Measurements from ENCODE around the gene FGD3. TPM values are rescaled to one million over a fixed set of nuclear protein-coding genes. Genes with fewer than 3 reads are reported as not detected.

Gene FGD3
- total RNA-seq, 4 donors from 2014 or later: 4.3 to 5.1 (median 4.9) TPM

DNA sequence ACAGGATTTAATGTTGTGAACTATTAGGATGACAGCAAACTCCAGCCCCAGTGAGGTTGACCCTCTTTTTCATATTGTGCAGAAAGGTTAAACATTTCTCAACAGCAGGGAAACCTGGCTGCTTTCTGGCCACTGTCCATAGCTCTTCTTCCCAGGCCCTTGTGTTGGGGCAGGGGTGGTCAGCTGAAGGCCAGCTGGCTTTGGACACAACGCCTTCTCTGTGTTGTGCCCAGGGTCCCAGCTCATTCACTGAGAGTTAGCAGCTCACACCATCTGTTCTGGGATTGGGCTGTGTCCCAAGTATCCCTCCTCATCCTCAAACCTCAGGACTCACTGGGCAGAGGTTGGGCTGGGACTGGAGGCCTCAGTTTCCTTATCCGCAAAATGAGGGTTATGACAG lies 1.3 kb downstream of the FGD3 start:
- Histone ChIP-seq H3K36me3 (no peaks in the 10 kb centered on the region), H3K4me3 (no peak overlapping the region), H3K9me3 (no peaks in the 10 kb centered on the region), H3K27me3 (peaks cover 0 to 48% (median 6%) of the 10 kb centered on the region in 4 donors), H3K27ac (replicated peaks in 1 of 4) (no peak overlapping the region), H3K4me1 (peaks cover 10 to 14% (median 12%) of the 10 kb centered on the region in 4 donors)
- intact Hi-C loops (cut with DNase I): no loop called here
- 88% methylated on average over 2 of the region's 2 CpGs for WGBS
- no peak for TF ChIP-seq EP300 (IDR thresholded peaks at IDR 0.05)
- TF ChIP-seq POLR2A (IDR thresholded peaks at IDR 0.05; ENCODE audit: low read depth): no peak
- TF ChIP-seq, protein P1, sequence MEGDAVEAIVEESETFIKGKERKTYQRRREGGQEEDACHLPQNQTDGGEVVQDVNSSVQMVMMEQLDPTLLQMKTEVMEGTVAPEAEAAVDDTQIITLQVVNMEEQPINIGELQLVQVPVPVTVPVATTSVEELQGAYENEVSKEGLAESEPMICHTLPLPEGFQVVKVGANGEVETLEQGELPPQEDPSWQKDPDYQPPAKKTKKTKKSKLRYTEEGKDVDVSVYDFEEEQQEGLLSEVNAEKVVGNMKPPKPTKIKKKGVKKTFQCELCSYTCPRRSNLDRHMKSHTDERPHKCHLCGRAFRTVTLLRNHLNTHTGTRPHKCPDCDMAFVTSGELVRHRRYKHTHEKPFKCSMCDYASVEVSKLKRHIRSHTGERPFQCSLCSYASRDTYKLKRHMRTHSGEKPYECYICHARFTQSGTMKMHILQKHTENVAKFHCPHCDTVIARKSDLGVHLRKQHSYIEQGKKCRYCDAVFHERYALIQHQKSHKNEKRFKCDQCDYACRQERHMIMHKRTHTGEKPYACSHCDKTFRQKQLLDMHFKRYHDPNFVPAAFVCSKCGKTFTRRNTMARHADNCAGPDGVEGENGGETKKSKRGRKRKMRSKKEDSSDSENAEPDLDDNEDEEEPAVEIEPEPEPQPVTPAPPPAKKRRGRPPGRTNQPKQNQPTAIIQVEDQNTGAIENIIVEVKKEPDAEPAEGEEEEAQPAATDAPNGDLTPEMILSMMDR (IDR thresholded peaks at IDR 0.05): no peak
- TF ChIP-seq POLR2AphosphoS5 (IDR thresholded peaks at IDR 0.05): no peak
- DNase-seq (ENCODE audit: extremely low spot score): no peak

DNA sequence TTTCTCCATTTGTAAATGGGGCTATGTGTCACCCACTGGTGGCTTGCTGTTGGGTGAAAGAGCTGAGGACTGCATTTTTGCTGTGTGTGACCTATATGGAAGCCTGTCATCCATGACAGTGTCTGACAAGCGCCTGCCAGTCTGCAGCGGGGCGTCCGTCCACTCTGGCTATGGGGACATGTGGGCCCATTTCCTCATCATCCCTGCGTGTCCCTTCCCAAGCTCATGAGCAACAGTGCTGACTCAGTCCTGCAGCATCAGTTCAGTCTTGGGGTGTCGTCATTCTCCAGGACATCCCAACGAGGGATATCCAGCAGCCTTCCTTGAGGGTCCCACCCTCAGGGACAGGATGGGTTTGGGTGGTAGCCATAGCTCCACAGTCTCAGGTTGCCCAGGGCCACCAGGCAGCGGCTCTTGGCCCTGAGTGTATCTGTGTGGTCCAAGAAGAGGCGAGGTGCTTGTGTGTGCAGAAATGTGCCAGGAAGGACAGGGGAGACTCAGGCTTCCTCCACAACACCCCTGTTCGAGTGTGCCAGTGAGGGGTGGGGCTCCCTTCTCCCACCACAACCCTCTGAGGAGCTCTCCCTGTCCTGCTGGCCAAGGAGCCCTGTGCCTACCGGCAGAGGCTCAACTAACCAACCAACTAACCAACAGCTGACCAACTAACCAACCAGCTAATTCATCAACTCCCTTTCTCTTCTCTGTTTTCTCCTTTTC lies 2.1 kb downstream of the FGD3 start:
- H3K4me3 ChIP-seq: no peak overlapping the region
- DNase-seq (ENCODE audit: extremely low spot score): no peak
- TF ChIP-seq, protein P1 (IDR thresholded peaks at IDR 0.05): no peak
- TF ChIP-seq EP300 (IDR thresholded peaks at IDR 0.05) (no peak), POLR2A (IDR thresholded peaks at IDR 0.05; ENCODE audit: low read depth) (no peak), POLR2AphosphoS5 (IDR thresholded peaks at IDR 0.05) (no peak)
- 89% methylated on average over 6 of the region's 11 CpGs for WGBS
- no peak overlapping the region for H3K27ac ChIP-seq (replicated peaks in 1 of 4)
- intact Hi-C loops (cut with DNase I): no loop called here
- no peaks in the 10 kb centered on the region for H3K36me3 ChIP-seq
- H3K27me3 ChIP-seq: peaks cover 0 to 51% (median 6%) of the 10 kb centered on the region in 4 donors
- peaks cover 10 to 17% (median 12%) of the 10 kb centered on the region in 4 donors for H3K4me1 ChIP-seq
- no peaks in the 10 kb centered on the region for H3K9me3 ChIP-seq

DNA sequence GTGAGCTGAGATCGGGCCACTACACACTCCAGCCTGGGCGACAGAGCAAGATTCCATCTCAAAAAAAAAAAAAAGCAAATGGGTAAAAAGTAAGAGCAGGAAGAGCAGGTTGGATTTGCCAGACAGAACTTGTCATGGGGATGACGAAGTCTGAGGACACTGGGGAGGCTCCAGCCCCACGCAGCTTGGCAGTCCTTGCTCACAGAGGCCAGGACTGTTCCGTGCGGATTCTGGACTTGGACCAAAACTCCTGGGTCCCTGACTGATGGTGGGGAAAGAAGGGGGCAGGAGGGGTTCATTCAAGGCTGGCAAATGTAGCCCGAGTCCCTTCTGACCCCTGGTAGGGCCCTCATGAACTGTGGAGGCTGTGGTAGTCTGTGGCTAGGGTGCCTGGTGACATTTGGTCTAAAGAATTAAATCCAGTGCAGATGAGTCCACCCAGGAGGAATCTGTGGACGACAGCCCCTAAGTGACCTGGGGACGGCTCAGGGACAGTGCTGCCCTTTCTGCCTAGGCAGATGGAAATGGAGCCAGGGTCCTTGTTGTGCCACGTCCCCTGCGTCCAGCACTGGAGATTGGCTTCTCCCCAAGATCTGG lies 3.1 kb downstream of the FGD3 start:
- 88% methylated on average over 11 of the region's 11 CpGs for WGBS
- TF ChIP-seq, protein P1 (IDR thresholded peaks at IDR 0.05): no peak
- TF ChIP-seq EP300 (IDR thresholded peaks at IDR 0.05) (no peak), POLR2A (IDR thresholded peaks at IDR 0.05; ENCODE audit: low read depth) (no peak), POLR2AphosphoS5 (IDR thresholded peaks at IDR 0.05) (no peak)
- Histone ChIP-seq H3K4me1 (peaks cover 10 to 18% (median 12%) of the 10 kb centered on the region in 4 donors), H3K9me3 (no peaks in the 10 kb centered on the region), H3K27ac (replicated peaks in 1 of 4) (no peak overlapping the region), H3K36me3 (no peaks in the 10 kb centered on the region), H3K4me3 (no peak overlapping the region), H3K27me3 (peaks cover 0 to 54% (median 6%) of the 10 kb centered on the region in 4 donors)
- DNase-seq (ENCODE audit: extremely low spot score): no peak
- intact Hi-C loops (cut with DNase I): no loop called here

DNA sequence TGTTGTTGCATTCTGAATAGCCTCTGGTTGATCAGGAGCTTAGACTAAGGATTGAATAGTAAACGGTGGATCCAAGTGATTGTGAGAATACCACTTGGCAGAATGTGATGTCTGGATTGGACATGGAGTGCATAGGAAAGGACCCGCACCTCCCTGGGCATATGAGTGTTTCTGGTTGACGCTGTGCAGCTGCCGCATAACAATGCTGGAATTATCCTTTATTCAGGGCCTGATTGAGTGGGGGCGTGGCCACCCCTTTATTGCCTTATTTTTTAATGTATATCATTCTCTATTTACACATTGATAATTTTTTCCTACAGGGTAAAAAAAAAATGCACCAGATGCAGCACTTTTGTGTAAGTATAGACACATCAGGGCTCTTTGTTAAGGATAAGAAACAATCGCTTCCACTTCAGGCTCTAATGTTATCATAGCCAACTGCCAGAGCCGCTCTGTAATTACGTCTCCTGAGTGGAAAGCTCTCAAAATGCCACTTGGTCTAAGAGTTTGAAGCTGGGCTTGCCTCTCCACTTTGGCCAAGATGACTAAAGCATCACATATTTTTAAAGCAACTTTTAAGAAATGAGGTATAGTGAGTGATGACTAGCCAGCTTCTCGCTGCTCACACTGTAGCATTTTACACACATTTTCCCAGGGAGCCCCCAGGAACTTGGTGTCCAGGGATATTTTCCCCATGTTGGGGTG lies 5.7 kb downstream of the FGD3 start:
- Histone ChIP-seq H3K4me3 (no peak overlapping the region), H3K4me1 (peaks cover 0 to 5% (median 2%) of the 10 kb centered on the region in 4 donors), H3K36me3 (no peaks in the 10 kb centered on the region), H3K9me3 (no peaks in the 10 kb centered on the region), H3K27ac (replicated peaks in 1 of 4) (no peak overlapping the region), H3K27me3 (peaks cover 0 to 40% (median 1%) of the 10 kb centered on the region in 4 donors)
- intact Hi-C loops (cut with DNase I): no loop called here
- WGBS: 74% methylated on average over 9 of the region's 9 CpGs
- DNase-seq (ENCODE audit: extremely low spot score): no peak
- no peak for TF ChIP-seq POLR2AphosphoS5 (IDR thresholded peaks at IDR 0.05)
- TF ChIP-seq POLR2A (IDR thresholded peaks at IDR 0.05; ENCODE audit: low read depth): no peak
- TF ChIP-seq EP300 (IDR thresholded peaks at IDR 0.05): no peak
- TF ChIP-seq, protein P1 (IDR thresholded peaks at IDR 0.05): no peak

Data from esophagus muscularis mucosa (tissue), 4 donors.